GM23338 (cell line): ENCODE measurements around the gene SRPX2.

Source experiments
- CREB1 ChIP-seq: fragments of 250-450 bp; sonication (Bioruptor Pico); IDR thresholded peaks from 2 replicates; pipeline ENCODE4 v1.5.0; 2020; ENCODE audit warnings: low read depth, mild to moderate bottlenecking, moderate library complexity
- CTCF ChIP-seq, 2 experiments: fragments of 200-600 bp in 1 of 2; sonication (generic) in 1 of 2; conservative IDR thresholded peaks; 2 replicates each; pipeline versions ENCODE4 v1.5.1 to v1.6.1; 2016 to 2017; ENCODE audit warnings: antibody characterized with exemption in 2 of 2, low read depth in 2 of 2, mild to moderate bottlenecking in 2 of 2, moderate library complexity in 1 of 2
- EZH2 ChIP-seq: fragments of 200-600 bp; sonication (generic); IDR thresholded peaks from one replicate; pipeline ENCODE4 v1.8.0; 2017; ENCODE audit warnings: antibody characterized with exemption, mild to moderate bottlenecking, low read depth; ENCODE audit not compliant: unreplicated experiment
- EZH2phosphoT487 ChIP-seq: fragments of 200-600 bp; sonication (generic); IDR thresholded peaks from one replicate; pipeline ENCODE4 v1.8.1; 2018; ENCODE audit warnings: antibody characterized with exemption; ENCODE audit not compliant: unreplicated experiment
- JUNB ChIP-seq: IDR thresholded peaks from one replicate; pipeline ENCODE4 v1.6.1; 2016; ENCODE audit warnings: antibody characterized with exemption; ENCODE audit not compliant: unreplicated experiment
- NANOG ChIP-seq: IDR thresholded peaks from 2 replicates; pipeline ENCODE4 v1.6.1; 2016; ENCODE audit warnings: antibody characterized with exemption, borderline replicate concordance
- POLR2AphosphoS5 ChIP-seq: IDR thresholded peaks from 2 replicates; pipeline ENCODE4 v1.6.1; 2016; ENCODE audit warnings: antibody characterized with exemption, low read depth
- STAT1 ChIP-seq: IDR thresholded peaks from one replicate; pipeline ENCODE4 v1.6.1; 2016; ENCODE audit warnings: antibody characterized with exemption; ENCODE audit not compliant: unreplicated experiment
- ZNF114 ChIP-seq: fragments of 250-450 bp; sonication (Bioruptor Pico); IDR thresholded peaks from 2 replicates; pipeline ENCODE4 v1.5.0; 2020; ENCODE audit warnings: mild to moderate bottlenecking, moderate library complexity
- ZNF331 ChIP-seq: fragments of 250-450 bp; sonication (Bioruptor Pico); IDR thresholded peaks from 2 replicates; pipeline ENCODE4 v1.5.0; 2020; ENCODE audit warnings: low read depth, mild to moderate bottlenecking, moderate library complexity
- TF ChIP-seq, protein P1 (sequence below): IDR thresholded peaks from one replicate; pipeline ENCODE4 v1.6.1; 2018; ENCODE audit warnings: antibody characterized with exemption; ENCODE audit not compliant: unreplicated experiment
- TF ChIP-seq, protein P2 (sequence below): IDR thresholded peaks from 2 replicates; pipeline ENCODE4 v1.6.1; 2016; ENCODE audit warnings: antibody characterized with exemption
- TF ChIP-seq, protein P3 (sequence below): fragments of 250-450 bp; sonication (Bioruptor Pico); IDR thresholded peaks from 2 replicates; pipeline ENCODE4 v1.5.0; 2020; ENCODE audit warnings: mild to moderate bottlenecking, moderate library complexity

- TF ChIP-seq, protein P1, sequence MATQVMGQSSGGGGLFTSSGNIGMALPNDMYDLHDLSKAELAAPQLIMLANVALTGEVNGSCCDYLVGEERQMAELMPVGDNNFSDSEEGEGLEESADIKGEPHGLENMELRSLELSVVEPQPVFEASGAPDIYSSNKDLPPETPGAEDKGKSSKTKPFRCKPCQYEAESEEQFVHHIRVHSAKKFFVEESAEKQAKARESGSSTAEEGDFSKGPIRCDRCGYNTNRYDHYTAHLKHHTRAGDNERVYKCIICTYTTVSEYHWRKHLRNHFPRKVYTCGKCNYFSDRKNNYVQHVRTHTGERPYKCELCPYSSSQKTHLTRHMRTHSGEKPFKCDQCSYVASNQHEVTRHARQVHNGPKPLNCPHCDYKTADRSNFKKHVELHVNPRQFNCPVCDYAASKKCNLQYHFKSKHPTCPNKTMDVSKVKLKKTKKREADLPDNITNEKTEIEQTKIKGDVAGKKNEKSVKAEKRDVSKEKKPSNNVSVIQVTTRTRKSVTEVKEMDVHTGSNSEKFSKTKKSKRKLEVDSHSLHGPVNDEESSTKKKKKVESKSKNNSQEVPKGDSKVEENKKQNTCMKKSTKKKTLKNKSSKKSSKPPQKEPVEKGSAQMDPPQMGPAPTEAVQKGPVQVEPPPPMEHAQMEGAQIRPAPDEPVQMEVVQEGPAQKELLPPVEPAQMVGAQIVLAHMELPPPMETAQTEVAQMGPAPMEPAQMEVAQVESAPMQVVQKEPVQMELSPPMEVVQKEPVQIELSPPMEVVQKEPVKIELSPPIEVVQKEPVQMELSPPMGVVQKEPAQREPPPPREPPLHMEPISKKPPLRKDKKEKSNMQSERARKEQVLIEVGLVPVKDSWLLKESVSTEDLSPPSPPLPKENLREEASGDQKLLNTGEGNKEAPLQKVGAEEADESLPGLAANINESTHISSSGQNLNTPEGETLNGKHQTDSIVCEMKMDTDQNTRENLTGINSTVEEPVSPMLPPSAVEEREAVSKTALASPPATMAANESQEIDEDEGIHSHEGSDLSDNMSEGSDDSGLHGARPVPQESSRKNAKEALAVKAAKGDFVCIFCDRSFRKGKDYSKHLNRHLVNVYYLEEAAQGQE: no peak
- TF ChIP-seq CTCF (conservative IDR thresholded peaks at IDR 0.05; ENCODE audit: low read depth in 2 of 2): no peak
- no peak for TF ChIP-seq EZH2
- TF ChIP-seq POLR2AphosphoS5: no peak
- no peak for TF ChIP-seq NANOG
- no peak for TF ChIP-seq CREB1 (CRISPR knock-in tag)
- TF ChIP-seq, protein P2, sequence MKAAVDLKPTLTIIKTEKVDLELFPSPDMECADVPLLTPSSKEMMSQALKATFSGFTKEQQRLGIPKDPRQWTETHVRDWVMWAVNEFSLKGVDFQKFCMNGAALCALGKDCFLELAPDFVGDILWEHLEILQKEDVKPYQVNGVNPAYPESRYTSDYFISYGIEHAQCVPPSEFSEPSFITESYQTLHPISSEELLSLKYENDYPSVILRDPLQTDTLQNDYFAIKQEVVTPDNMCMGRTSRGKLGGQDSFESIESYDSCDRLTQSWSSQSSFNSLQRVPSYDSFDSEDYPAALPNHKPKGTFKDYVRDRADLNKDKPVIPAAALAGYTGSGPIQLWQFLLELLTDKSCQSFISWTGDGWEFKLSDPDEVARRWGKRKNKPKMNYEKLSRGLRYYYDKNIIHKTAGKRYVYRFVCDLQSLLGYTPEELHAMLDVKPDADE: no peak
- TF ChIP-seq STAT1: no peak
- no peak for TF ChIP-seq JUNB
- no peak for TF ChIP-seq ZNF114 (CRISPR knock-in tag)
- TF ChIP-seq EZH2phosphoT487: no peak
- TF ChIP-seq ZNF331: no peak
- TF ChIP-seq, protein P3, sequence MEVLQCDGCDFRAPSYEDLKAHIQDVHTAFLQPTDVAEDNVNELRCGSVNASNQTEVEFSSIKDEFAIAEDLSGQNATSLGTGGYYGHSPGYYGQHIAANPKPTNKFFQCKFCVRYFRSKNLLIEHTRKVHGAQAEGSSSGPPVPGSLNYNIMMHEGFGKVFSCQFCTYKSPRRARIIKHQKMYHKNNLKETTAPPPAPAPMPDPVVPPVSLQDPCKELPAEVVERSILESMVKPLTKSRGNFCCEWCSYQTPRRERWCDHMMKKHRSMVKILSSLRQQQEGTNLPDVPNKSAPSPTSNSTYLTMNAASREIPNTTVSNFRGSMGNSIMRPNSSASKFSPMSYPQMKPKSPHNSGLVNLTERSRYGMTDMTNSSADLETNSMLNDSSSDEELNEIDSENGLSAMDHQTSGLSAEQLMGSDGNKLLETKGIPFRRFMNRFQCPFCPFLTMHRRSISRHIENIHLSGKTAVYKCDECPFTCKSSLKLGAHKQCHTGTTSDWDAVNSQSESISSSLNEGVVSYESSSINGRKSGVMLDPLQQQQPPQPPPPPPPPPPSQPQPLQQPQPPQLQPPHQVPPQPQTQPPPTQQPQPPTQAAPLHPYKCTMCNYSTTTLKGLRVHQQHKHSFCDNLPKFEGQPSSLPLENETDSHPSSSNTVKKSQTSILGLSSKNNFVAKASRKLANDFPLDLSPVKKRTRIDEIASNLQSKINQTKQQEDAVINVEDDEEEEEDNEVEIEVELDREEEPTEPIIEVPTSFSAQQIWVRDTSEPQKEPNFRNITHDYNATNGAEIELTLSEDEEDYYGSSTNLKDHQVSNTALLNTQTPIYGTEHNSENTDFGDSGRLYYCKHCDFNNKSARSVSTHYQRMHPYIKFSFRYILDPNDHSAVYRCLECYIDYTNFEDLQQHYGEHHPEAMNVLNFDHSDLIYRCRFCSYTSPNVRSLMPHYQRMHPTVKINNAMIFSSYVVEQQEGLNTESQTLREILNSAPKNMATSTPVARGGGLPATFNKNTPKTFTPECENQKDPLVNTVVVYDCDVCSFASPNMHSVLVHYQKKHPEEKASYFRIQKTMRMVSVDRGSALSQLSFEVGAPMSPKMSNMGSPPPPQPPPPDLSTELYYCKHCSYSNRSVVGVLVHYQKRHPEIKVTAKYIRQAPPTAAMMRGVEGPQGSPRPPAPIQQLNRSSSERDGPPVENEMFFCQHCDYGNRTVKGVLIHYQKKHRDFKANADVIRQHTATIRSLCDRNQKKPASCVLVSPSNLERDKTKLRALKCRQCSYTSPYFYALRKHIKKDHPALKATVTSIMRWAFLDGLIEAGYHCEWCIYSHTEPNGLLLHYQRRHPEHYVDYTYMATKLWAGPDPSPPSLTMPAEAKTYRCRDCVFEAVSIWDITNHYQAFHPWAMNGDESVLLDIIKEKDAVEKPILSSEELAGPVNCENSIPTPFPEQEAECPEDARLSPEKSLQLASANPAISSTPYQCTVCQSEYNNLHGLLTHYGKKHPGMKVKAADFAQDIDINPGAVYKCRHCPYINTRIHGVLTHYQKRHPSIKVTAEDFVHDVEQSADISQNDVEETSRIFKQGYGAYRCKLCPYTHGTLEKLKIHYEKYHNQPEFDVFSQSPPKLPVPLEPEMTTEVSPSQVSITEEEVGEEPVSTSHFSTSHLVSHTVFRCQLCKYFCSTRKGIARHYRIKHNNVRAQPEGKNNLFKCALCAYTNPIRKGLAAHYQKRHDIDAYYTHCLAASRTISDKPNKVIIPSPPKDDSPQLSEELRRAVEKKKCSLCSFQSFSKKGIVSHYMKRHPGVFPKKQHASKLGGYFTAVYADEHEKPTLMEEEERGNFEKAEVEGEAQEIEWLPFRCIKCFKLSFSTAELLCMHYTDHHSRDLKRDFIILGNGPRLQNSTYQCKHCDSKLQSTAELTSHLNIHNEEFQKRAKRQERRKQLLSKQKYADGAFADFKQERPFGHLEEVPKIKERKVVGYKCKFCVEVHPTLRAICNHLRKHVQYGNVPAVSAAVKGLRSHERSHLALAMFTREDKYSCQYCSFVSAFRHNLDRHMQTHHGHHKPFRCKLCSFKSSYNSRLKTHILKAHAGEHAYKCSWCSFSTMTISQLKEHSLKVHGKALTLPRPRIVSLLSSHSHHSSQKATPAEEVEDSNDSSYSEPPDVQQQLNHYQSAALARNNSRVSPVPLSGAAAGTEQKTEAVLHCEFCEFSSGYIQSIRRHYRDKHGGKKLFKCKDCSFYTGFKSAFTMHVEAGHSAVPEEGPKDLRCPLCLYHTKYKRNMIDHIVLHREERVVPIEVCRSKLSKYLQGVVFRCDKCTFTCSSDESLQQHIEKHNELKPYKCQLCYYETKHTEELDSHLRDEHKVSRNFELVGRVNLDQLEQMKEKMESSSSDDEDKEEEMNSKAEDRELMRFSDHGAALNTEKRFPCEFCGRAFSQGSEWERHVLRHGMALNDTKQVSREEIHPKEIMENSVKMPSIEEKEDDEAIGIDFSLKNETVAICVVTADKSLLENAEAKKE (CRISPR knock-in tag): no peak
Measured at GRCh38 chrX:100687128-100687527, 43.1 kb downstream of the SRPX2 start.
